ENCODE results near the gene TBL3.

The TBL3 gene

GRCh38 chr16:1944612-1945199 is 27.1 kb upstream of the TBL3 start:
- H3K9ac ChIP-seq (ENCODE audit: low read depth, low read length) = no peak overlapping the region
- H3K4me1 ChIP-seq (ENCODE audit: insufficient read depth, low read length) = peaks cover 26% of the 10 kb centered on the region
- no peak overlapping the region for H2AFZ ChIP-seq (ENCODE audit: low read depth, low read length)
- no peaks in the 10 kb centered on the region for H3K9me3 ChIP-seq (ENCODE audit: insufficient read depth, low read length, severe bottlenecking)
- ATAC-seq (ENCODE audit: insufficient read depth, low read depth) (no peak), DNase-seq (no peak)
- H3K79me2 ChIP-seq (ENCODE audit: insufficient read depth, low read length) = no peaks in the 10 kb centered on the region; the same call in none of the 2 replicates
- H3K4me3 ChIP-seq (ENCODE audit: low read depth in 1 of 2, low read length in 2 of 2) = no peak overlapping the region
- no peaks in the 10 kb centered on the region for H3K27me3 ChIP-seq (ENCODE audit: insufficient read depth, low read length, poor library complexity)
- TF ChIP-seq EZH2 (IDR thresholded peaks at IDR 0.05; ENCODE audit: borderline replicate concordance, low read depth, low read length, severe bottlenecking) (no peak), CTCF (IDR thresholded peaks at IDR 0.05; ENCODE audit: borderline replicate concordance, extremely low read depth, low read length, poor library complexity, severe bottlenecking) (no peak)
- H4K20me1 ChIP-seq (ENCODE audit: insufficient read depth, low read length) = no peaks in the 10 kb centered on the region; the same call in 1 of the 2 replicates
- H3K27ac ChIP-seq (ENCODE audit: low read length) = no peak overlapping the region
- H3K4me2 ChIP-seq (ENCODE audit: insufficient read depth, low read length) = no peak overlapping the region
- H3K36me3 ChIP-seq (ENCODE audit: insufficient read depth, low read length) = peaks cover 12% of the 10 kb centered on the region; the same call in 1 of the 2 replicates

GRCh38 chr16:1945559-1946391 is 26.1 kb upstream of the TBL3 start:
- no peak overlapping the region for H3K27ac ChIP-seq (ENCODE audit: low read length)
- no peak for ATAC-seq (ENCODE audit: insufficient read depth, low read depth)
- H3K36me3 ChIP-seq (ENCODE audit: insufficient read depth, low read length) = peaks cover 6% of the 10 kb centered on the region; the same call in 1 of the 2 replicates
- TF ChIP-seq EZH2 (IDR thresholded peaks at IDR 0.05; ENCODE audit: borderline replicate concordance, low read depth, low read length, severe bottlenecking) = no peak
- no peak for TF ChIP-seq CTCF (IDR thresholded peaks at IDR 0.05; ENCODE audit: borderline replicate concordance, extremely low read depth, low read length, poor library complexity, severe bottlenecking)
- peaks cover 26% of the 10 kb centered on the region for H3K4me1 ChIP-seq (ENCODE audit: insufficient read depth, low read length)
- DNase-seq = no peak
- H3K4me3 ChIP-seq (ENCODE audit: low read depth in 1 of 2, low read length in 2 of 2) = no peak overlapping the region
- no peaks in the 10 kb centered on the region; the same call in 1 of the 2 replicates for H4K20me1 ChIP-seq (ENCODE audit: insufficient read depth, low read length)
- no peak overlapping the region for H2AFZ ChIP-seq (ENCODE audit: low read depth, low read length)
- H3K27me3 ChIP-seq (ENCODE audit: insufficient read depth, low read length, poor library complexity) = no peaks in the 10 kb centered on the region
- no peak overlapping the region for H3K4me2 ChIP-seq (ENCODE audit: insufficient read depth, low read length)
- no peaks in the 10 kb centered on the region for H3K9me3 ChIP-seq (ENCODE audit: insufficient read depth, low read length, severe bottlenecking)
- no peaks in the 10 kb centered on the region; the same call in none of the 2 replicates for H3K79me2 ChIP-seq (ENCODE audit: insufficient read depth, low read length)
- no peak overlapping the region for H3K9ac ChIP-seq (ENCODE audit: low read depth, low read length)

- TF ChIP-seq EZH2 (IDR thresholded peaks at IDR 0.05; ENCODE audit: borderline replicate concordance, low read depth, low read length, severe bottlenecking) (no peak), CTCF (IDR thresholded peaks at IDR 0.05; ENCODE audit: borderline replicate concordance, extremely low read depth, low read length, poor library complexity, severe bottlenecking) (no peak)
- H3K4me3 ChIP-seq (ENCODE audit: low read depth in 1 of 2, low read length in 2 of 2) = no peak overlapping the region
- no peaks in the 10 kb centered on the region for H3K36me3 ChIP-seq (ENCODE audit: insufficient read depth, low read length)
- ATAC-seq (ENCODE audit: insufficient read depth, low read depth) (no peak), DNase-seq (no peak)
- no peaks in the 10 kb centered on the region; the same call in 1 of the 2 replicates for H4K20me1 ChIP-seq (ENCODE audit: insufficient read depth, low read length)
- peaks cover 21% of the 10 kb centered on the region for H3K4me1 ChIP-seq (ENCODE audit: insufficient read depth, low read length)
- H3K27ac ChIP-seq (ENCODE audit: low read length) = no peak overlapping the region
- no peak overlapping the region for H3K9ac ChIP-seq (ENCODE audit: low read depth, low read length)
- H3K79me2 ChIP-seq (ENCODE audit: insufficient read depth, low read length) = no peaks in the 10 kb centered on the region; the same call in none of the 2 replicates
- H3K4me2 ChIP-seq (ENCODE audit: insufficient read depth, low read length) = no peak overlapping the region
- no peaks in the 10 kb centered on the region for H3K27me3 ChIP-seq (ENCODE audit: insufficient read depth, low read length, poor library complexity)
- H2AFZ ChIP-seq (ENCODE audit: low read depth, low read length) = no peak overlapping the region
- no peaks in the 10 kb centered on the region for H3K9me3 ChIP-seq (ENCODE audit: insufficient read depth, low read length, severe bottlenecking)
These were observed 25.1 kb upstream of the TBL3 start for GRCh38 chr16:1946495-1947368.
